ENCODE measurements around the gene IFNAR1.
"Not testable (repeated sequence)": the region's sequence is repeated elsewhere in the genome, so short reads cannot be mapped to it uniquely, and the experiment has no call there.

Gene IFNAR1

DNA sequence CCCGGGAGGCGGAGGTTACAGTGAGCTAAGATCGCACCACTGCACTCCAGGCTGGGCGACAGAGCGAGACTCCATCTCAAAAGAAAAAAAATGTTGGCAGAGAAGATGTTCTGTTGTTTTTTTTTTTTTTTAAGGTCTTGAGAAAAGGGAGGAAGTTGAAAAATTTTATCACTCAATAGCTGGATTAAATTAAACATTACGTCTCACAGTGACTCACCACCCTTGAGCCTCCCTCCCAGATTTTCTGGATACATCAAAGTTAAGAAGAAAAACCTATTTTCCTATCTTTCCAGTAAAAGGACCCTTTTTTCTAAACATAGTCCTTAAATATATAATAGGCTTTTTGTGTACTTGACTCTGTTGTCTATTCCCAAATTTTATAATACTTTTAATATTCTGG is 35.5 kb downstream of the IFNAR1 start:
- DNase-seq (ENCODE audit: low read depth) = peak; percentile 70
- TF ChIP-seq, protein P1, sequence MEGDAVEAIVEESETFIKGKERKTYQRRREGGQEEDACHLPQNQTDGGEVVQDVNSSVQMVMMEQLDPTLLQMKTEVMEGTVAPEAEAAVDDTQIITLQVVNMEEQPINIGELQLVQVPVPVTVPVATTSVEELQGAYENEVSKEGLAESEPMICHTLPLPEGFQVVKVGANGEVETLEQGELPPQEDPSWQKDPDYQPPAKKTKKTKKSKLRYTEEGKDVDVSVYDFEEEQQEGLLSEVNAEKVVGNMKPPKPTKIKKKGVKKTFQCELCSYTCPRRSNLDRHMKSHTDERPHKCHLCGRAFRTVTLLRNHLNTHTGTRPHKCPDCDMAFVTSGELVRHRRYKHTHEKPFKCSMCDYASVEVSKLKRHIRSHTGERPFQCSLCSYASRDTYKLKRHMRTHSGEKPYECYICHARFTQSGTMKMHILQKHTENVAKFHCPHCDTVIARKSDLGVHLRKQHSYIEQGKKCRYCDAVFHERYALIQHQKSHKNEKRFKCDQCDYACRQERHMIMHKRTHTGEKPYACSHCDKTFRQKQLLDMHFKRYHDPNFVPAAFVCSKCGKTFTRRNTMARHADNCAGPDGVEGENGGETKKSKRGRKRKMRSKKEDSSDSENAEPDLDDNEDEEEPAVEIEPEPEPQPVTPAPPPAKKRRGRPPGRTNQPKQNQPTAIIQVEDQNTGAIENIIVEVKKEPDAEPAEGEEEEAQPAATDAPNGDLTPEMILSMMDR (conservative IDR thresholded peaks at IDR 0.05; ENCODE audit: low read length) = no peak
- no peak overlapping the region for H3K4me3 ChIP-seq (ENCODE audit: low read length)

GRCh38 chr21:33360881-33361602 is 36.3 kb downstream of the IFNAR1 start:
- H3K4me3 ChIP-seq (ENCODE audit: low read length) = peak overlapping the region; percentile 20
- TF ChIP-seq, protein P1 (conservative IDR thresholded peaks at IDR 0.05; ENCODE audit: low read length) = peak; percentile 92
- DNase-seq (ENCODE audit: low read depth) = peak; percentile 88

DNA sequence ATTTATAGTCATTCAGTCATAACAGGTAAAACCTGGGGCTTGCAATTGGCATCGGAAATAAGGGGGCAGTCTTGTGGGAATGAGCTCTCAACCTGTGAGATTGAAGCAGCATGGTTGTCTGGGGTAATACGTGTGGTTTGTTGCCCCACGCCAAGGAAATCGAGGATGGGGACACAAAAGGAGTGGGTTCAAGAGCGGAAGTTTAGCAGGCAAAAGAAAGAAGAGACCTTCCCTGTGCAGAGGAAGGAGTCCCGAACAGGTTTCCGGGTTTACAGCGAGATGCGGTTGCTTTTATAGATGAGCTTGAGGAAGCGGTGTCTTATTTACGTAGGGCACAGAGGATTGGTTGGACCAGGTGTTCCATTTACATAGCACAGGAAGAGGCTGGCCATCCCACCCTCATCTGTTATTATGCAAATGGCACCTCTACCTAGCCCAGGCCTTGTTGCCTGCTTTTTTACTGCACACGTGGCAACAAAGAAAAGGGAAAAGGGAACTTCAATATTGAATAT is 37.3 kb downstream of the IFNAR1 start:
- H3K4me3 ChIP-seq (ENCODE audit: low read length) = no peak overlapping the region
- TF ChIP-seq, protein P1 (conservative IDR thresholded peaks at IDR 0.05; ENCODE audit: low read length) = no peak
- DNase-seq (ENCODE audit: low read depth) = no peak

GRCh38 chr21:33363911-33364609 is 39.3 kb downstream of the IFNAR1 start:
- DNase-seq (ENCODE audit: low read depth); H3K4me3 ChIP-seq (ENCODE audit: low read length): not testable (repeated sequence)

DNA sequence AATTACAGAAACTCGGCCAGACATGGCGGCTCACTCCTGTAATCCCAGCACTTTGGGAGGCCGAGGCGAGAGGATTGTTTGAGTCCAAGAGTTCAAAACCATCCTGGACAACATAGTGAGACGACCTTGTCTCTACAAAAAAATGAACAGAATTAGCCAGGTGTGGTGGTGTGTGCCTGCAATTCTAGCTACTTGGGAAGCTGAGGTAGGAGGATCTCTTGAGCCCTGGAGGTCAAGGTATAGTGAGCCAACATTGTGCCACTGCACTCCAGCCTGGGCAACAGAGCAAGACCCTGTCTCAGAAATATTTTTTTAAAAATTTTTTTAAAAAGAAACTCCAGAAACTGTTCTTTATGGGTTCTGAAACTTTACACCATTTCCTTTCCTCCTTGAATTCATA is 40.1 kb downstream of the IFNAR1 start:
- TF ChIP-seq, protein P1 (conservative IDR thresholded peaks at IDR 0.05; ENCODE audit: low read length) = no peak
- H3K4me3 ChIP-seq (ENCODE audit: low read length) = no peak overlapping the region
- DNase-seq (ENCODE audit: low read depth) = no peak

DNA sequence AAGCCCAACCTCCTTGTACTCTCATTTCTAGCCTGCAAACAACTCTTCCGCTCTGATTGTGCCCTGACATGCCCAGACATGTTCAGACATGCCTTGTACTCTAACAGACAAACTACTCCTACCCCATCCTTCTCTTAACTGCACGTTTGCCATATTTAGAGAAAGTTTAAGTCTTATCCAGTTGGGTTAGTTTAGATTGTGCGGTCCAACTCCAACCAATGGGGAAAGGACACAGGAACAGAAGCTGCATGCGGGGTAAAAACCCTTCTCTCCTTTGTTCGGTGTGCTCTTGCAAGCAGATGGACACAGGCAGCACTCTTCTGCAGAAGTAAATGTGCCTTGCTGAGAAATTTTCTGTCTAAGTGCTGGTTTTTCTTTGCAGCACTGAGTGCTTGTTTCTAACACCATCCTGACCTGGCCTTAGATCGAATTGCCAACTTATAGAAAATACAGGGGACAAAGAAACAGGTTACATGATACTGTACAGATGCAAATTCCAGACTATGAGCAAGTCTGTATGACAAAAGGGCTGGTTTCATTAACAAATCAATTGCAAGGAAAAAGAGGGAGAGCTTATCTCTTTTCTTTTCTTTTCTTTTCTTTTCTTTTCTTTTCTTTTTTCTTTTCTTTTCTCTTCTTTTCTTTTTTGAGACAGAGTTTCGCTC is 42.7 kb downstream of the IFNAR1 start:
- no peak overlapping the region for H3K4me3 ChIP-seq (ENCODE audit: low read length)
- no peak for DNase-seq (ENCODE audit: low read depth)
- TF ChIP-seq, protein P1 (conservative IDR thresholded peaks at IDR 0.05; ENCODE audit: low read length) = no peak

GRCh38 chr21:33368124-33368523 is 43.4 kb downstream of the IFNAR1 start:
- H3K4me3 ChIP-seq (ENCODE audit: low read length) = no peak overlapping the region
- TF ChIP-seq, protein P1 (conservative IDR thresholded peaks at IDR 0.05; ENCODE audit: low read length) = no peak
- no peak for DNase-seq (ENCODE audit: low read depth)

All from AG10803 (cell line).